ENCODE results near the gene GBF1.

Gene GBF1

GRCh38 chr10:102410429-102411073, 165.2 kb downstream of the GBF1 start:
- peak; percentile 13 for DNase-seq

- no peak for DNase-seq
Observed at GRCh38 chr10:102411341-102412255, 166.3 kb downstream of the GBF1 start.

GRCh38 chr10:102412293-102412692, 167.0 kb downstream of the GBF1 start:
- no peak for DNase-seq

DNA sequence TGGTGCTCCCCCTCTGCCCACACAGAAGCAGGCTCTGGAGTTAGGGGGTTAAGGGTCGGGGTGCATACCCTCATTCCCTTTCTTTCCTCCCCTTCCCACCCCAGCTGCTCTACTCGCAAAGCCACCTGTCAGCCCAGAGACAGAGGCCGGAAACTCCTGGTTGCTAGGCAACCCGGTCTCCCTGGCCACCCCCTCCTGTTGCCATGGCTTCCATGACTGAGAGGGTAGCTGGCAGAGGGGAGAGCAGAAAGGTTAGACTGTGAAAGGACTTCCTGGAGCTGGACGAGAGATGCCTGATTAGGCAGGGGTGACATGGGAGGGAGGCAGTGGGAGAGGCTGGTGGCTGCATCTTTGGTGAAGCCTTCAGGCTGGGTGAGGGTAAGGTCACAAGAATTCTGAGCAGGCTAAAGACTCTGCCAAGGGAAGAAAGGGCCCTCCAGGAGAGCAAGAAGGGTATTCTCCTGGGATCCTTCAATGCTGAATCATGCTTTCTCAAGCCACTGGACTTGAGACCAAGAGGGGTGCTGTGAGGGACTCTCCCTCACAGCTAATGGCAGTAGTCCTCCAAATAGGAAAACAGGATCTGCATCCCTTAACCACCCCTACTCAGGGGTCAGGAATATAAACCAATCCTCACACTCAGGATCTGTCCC, 167.8 kb downstream of the GBF1 start:
- peak; percentile 89 for DNase-seq

DNA sequence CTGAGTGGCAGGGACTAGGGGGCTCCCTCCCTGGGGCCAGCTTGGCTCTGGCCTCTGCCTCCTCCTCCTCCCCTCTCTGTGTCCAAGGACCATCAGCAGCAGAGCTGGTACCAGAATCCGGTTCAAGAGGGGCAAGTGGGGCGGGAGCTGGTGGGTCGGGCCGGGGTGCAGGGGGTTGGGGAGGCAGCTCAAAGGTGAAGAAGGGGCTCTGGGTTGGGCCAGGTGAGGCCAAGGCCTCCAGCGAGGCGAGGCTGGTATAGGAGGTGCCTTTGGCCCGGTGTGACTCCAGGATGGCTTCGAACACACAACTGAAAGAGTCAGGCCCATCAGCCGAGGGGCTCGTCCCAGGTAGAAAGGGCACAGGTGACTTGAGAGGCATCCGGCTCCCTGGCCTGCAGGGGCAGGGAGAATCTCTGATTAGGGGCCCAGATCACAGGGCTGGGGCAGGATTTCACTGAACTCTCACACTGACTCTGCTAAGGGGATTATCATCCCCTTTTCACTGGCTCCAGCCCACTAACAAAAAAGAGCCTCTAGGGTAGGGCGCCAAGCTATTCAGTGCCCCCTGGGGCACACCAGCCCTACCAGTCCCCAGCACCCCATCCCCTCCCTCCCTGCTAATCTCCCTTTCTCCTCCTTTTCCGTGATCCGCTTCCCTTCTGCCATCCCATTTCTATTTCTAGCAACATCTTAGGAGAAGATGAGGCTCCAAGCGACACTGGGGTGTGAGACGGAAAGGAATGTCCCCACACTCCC, 168.7 kb downstream of the GBF1 start:
- DNase-seq = no peak

DNA sequence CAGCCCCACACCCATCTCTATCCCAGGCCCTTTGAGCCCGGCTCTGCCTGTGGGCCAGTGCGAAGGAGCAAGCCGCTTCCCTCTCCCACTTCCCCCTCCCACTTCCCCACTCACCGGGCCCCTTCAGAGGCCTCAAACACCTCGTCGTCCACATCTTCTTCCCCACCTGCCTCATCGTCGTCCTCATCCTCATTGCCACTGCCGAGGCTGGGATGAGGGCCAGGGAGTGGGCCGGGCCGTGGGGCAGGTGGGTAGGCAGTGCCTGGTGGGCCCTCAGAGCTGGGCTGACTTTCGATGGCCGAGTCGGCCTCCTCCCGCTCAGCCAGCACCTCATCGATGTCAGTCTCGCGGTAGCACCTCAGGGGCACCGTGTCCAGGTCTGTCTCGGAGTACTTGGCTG, 169.4 kb downstream of the GBF1 start:
- no peak for DNase-seq

- DNase-seq = no peak
Observed at GRCh38 chr10:102416283-102416682, 171.0 kb downstream of the GBF1 start.

- DNase-seq = no peak
Observed at GRCh38 chr10:102416695-102417094, 171.4 kb downstream of the GBF1 start.

GRCh38 chr10:102418622-102419268, 173.4 kb downstream of the GBF1 start, which contains the start of gene PSD:
Gene PSD (minus strand): TSS chr10:102418785. CDS start chr10:102417038, 1,747 bp downstream.
- DNase-seq = peak; percentile 91

GRCh38 chr10:102419269-102420180, 174.2 kb downstream of the GBF1 start:
- DNase-seq = peak; percentile 91

DNA sequence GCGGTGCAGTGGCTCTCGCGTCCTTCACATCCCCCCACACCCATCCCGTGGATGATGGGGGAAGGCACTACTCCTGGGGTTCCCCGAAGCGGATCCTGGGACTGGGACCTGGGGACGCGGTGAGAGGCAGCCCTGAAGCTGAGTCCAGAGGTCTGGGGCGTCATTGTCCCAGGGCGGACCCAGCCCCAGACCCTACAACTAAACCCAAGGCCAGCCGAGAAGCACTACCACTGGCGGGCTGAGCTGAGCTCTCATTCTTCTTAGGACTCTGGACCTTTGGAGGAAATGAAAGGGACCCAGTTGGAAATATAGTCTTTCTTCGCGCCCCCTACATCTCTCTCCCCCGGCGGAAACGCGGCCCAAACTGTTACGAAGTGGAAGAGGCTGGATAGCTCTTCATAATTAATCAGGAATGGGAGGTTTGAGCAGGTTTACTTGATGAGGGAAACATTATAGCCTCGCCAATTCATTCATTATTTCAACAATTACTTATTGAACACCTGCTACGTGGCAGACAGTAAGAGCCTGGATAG, 174.9 kb downstream of the GBF1 start:
- peak; percentile 59 for DNase-seq

DNA sequence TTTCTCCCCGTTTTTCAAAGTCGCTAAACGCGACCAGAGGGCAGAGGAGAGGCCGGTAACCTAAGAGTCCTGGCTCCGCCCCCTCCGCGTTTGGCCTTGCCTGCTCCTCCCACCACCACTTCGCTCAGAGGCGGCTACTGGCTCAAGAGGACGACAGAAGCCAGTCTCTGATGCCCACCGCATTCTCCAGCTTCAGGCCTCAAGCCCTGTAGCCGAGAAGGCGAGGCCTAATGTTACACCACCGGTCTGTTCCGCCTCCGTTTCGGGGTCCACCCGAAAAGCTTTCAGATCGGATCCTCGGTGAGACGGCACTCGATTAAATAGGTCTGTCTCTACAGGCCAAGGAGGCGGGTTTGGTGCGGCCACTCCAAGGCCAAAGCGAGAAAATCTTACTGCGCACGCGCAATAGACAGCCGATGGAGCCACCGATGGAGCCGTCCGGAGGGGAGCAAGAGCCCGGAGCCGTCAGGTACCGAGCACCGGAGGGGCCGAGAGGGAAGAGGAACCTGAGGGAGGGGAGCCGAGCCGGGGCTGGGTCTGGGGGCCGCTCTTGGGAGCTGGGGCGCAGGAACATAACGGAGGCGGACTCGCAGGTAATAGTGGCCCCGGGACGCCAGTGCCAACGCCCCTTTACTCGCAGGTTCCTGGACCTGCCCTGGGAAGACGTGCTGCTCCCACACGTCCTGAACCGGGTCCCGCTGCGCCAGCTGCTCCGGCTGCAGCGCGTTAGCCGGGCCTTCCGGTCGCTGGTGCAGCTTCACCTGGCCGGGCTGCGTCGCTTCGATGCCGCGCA, 175.6 kb downstream of the GBF1 start, which contains the start of gene FBXL15:
Gene FBXL15, plus strand, starts transcription at position 123 of the 793 bp plus-strand sequence. Its CDS starts 294 bp downstream, at position 417.
- peak; percentile 94 for DNase-seq

DNA sequence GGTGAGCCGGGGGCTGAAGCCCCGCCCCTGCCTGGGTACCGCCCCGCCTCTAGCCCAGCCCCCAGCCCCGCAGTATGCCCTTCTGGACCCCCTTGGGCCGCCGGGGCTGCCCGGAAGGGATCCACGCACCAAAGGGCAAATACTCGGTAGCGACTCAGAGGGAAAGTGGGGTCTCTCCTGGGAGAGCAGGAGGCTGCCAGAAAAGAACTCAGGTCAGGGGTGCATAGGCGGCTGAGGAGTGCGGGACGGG, 176.1 kb downstream of the GBF1 start:
- DNase-seq = no peak

DNA sequence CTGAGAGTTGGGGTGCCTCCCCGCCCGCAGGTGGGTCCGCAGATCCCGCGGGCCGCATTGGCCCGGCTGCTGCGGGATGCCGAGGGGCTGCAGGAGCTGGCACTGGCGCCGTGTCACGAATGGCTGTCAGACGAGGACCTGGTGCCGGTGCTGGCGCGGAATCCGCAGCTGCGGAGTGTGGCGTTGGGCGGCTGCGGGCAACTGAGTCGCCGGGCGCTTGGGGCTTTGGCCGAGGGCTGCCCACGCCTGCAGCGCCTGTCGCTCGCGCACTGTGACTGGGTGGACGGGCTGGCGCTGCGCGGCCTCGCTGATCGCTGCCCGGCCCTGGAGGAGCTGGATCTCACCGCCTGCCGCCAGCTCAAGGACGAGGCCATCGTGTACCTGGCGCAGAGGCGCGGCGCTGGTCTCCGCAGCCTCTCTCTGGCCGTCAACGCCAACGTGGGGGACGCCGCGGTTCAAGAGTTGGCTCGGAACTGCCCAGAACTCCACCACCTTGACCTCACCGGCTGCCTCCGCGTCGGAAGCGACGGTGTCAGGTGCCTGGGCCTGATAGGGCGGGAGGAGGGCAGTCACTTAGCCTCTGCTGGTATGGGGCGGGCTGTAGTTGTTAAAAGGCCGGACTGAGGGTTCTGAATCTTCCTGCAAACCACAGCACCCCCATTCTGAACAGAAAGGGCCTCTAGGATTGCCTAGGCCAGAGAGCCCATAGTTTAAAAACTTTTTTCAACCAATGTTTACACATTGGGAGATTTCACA, 176.6 kb downstream of the GBF1 start:
- DNase-seq = no peak

- DNase-seq = no peak
Observed at GRCh38 chr10:102422545-102423129, 177.3 kb downstream of the GBF1 start.

DNA sequence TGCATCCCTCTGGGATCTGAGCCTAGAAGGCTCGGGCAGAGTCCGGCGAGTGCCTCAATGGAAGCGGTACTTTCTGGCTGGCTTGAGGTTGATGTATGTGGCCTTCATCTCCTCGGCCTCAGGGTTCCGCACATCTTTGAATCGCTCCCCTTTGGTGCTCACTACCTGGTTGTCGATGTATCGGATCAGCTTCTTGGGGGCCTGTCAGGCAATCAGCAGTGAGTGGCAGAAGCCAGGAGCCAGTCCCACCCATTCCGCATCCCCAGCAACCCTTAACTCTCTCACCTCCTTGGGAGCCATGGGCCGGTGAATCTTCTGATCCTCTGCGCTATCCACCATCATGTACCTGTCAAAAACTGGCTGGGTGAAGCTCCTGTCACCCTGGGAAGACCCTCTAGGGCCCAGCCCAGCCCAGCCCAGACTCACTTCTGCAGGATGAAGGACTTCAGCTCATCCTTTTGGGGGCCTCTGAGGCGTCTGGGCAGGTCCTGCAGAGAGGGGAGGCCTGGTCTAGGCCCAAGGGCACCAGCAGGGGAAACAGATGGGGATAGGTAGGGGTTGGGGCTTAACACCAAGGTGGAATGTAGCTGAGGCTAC, 178.1 kb downstream of the GBF1 start:
- no peak for DNase-seq

GRCh38 chr10:102424145-102424544, 178.8 kb downstream of the GBF1 start:
- DNase-seq = no peak

DNA sequence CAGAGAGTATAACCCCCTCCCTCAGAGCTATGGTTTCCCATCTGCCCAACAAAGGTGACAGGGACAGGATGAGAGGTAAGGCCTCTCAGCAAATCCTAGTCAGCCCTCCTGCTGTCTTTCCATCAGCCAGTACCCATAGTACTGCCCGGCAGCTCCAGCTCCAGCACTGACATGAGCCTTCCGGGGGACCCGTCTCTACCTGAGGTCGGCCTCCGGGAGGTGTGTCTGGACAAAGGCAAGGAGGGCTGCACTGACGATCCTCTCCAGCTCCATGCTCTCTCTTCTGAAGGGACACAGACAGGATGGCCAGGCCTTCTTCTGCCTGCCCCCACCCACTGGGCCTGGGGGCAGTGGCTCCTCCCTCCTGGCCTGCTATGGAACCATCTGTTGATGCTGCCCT, 179.6 kb downstream of the GBF1 start:
- DNase-seq = no peak

- no peak for DNase-seq
Observed at GRCh38 chr10:102425444-102425843, 180.1 kb downstream of the GBF1 start.

All from NCI-H69 (cell line).